Pons (tissue), 1 donor: ENCODE measurements around the gene HOXC5.

ENCODE experiments used
- DNase-seq: peaks from one replicate; pipeline ENCODE4 v3.0.0-alpha.2; 2016; ENCODE audit warnings: low spot score

The HOXC5 gene

GRCh38 chr12:54032627-54033100 lies at the start of gene HOXC5:
TSS of gene HOXC5 (plus strand) at chr12:54033050. CDS start at chr12:54033123, 73 bp downstream.
- DNase-seq = peak; percentile 54

GRCh38 chr12:53983568-53983949 lies 49.3 kb upstream of the HOXC5 start:
- DNase-seq = peak; percentile 6

- DNase-seq = no peak
Observed at GRCh38 chr12:53983950-53984572, 48.8 kb upstream of the HOXC5 start.

- DNase-seq = peak; percentile 46
Observed at GRCh38 chr12:53984901-53985691, 47.8 kb upstream of the HOXC5 start, which contains the start of gene HOXC10. TSS of gene HOXC10 (plus strand) at chr12:53985146. CDS start at chr12:53985260, 114 bp downstream.

- no peak for DNase-seq
Observed at GRCh38 chr12:53985692-53985993, 47.2 kb upstream of the HOXC5 start.

GRCh38 chr12:53985994-53986685 lies 46.7 kb upstream of the HOXC5 start:
- DNase-seq = no peak

- no peak for DNase-seq
Observed at GRCh38 chr12:53986686-53987483, 46.0 kb upstream of the HOXC5 start.

- no peak for DNase-seq
Observed at GRCh38 chr12:53987787-53988230, 45.0 kb upstream of the HOXC5 start.

- no peak for DNase-seq
Observed at GRCh38 chr12:53988541-53989226, 44.2 kb upstream of the HOXC5 start.

- DNase-seq = peak; percentile 42
Observed at GRCh38 chr12:53989227-53990113, 43.4 kb upstream of the HOXC5 start.

- no peak for DNase-seq
Observed at GRCh38 chr12:53990311-53991076, 42.4 kb upstream of the HOXC5 start.

GRCh38 chr12:53991077-53991460 lies 41.8 kb upstream of the HOXC5 start:
- DNase-seq = no peak

GRCh38 chr12:53992377-53992889 lies 40.4 kb upstream of the HOXC5 start:
- DNase-seq = no peak

- no peak for DNase-seq
Observed at GRCh38 chr12:53993162-53994008, 39.5 kb upstream of the HOXC5 start.

- DNase-seq = no peak
Observed at GRCh38 chr12:53994009-53994263, 38.9 kb upstream of the HOXC5 start.

GRCh38 chr12:53994264-53995001 lies 38.4 kb upstream of the HOXC5 start:
- DNase-seq = no peak

GRCh38 chr12:53995002-53995377 lies 37.9 kb upstream of the HOXC5 start:
- no peak for DNase-seq
